SK-N-SH (cell line): Measurements from ENCODE around the gene STK16. TPM values are rescaled to one million over a fixed set of nuclear protein-coding genes. Genes with fewer than 3 reads are reported as not detected.

Source experiments
- CTCF ChIA-PET: fragments of 300-600, 350-600 bp; formaldehyde crosslinking; extraction: SDS; loops from one replicate; lab custom pipeline; 2021; lab: Yijun Ruan, JAX
- POLR2A ChIA-PET: fragments of 350-600 bp; sonication (Branson Sonifier 250); formaldehyde crosslinking; extraction: SDS; loops from one replicate; lab custom pipeline; 2020; ENCODE audit warnings: antibody characterized with exemption, inconsistent platforms; lab: Yijun Ruan, JAX
- DNase-seq: peaks from one replicate; pipeline ENCODE4 v3.0.0; 2012
- H2AFZ ChIP-seq: fragments of 200-600 bp; sonication (generic); 2 replicates; pipeline ENCODE4 v1.8.1; 2016; ENCODE audit warnings: antibody characterized with exemption, mild to moderate bottlenecking, low read depth
- H3F3A ChIP-seq: fragments of 200-600 bp; sonication (generic); replicated peaks from 2 replicates; pipeline ENCODE3; 2016; ENCODE audit warnings: antibody characterized with exemption, mild to moderate bottlenecking; ENCODE audit not compliant: insufficient read depth
- H3K27ac ChIP-seq, 2 experiments: fragments of 200-500 bp in 1 of 2; fragments of 200-600 bp in 1 of 2; sonication (Bioruptor generic) in 1 of 2; sonication (generic), shearing (Covaris generic) in 1 of 2; 2 replicates each; pipeline versions ENCODE4 v1.5.1 to v1.6.1; 2014 to 2016; ENCODE audit warnings: low read depth in 2 of 2, inconsistent platforms in 1 of 2, low read length in 1 of 2, mild to moderate bottlenecking in 1 of 2, mixed read lengths in 1 of 2
- H3K27me3 ChIP-seq: fragments of 200-600 bp; sonication (generic), shearing (Covaris generic); 2 replicates; pipeline ENCODE4 v1.6.1; 2016; ENCODE audit warnings: mixed run types; ENCODE audit not compliant: insufficient read depth
- H3K36me3 ChIP-seq, 2 experiments: fragments of 200-500 bp in 1 of 2; fragments of 200-600 bp in 1 of 2; sonication (Bioruptor generic) in 1 of 2; sonication (generic) in 1 of 2; replicated peaks in 1 of 2; 2 replicates each; pipeline versions ENCODE3 to v1.5.1; 2014 to 2016; ENCODE audit warnings: low read length in 1 of 2, mild to moderate bottlenecking in 1 of 2; ENCODE audit not compliant: insufficient read depth in 2 of 2, control insufficient read depth in 1 of 2
- H3K4me1 ChIP-seq, 2 experiments: fragments of 200-500 bp in 1 of 2; fragments of 200-600 bp in 1 of 2; sonication (Bioruptor generic) in 1 of 2; sonication (generic), shearing (Covaris generic) in 1 of 2; 2 replicates each; pipeline versions ENCODE4 v1.5.1 to v1.6.1; 2014 to 2016; ENCODE audit warnings: low read depth in 1 of 2, low read length in 1 of 2, mixed run types in 1 of 2; ENCODE audit not compliant: insufficient read depth in 2 of 2, control insufficient read depth in 1 of 2
- H3K4me2 ChIP-seq: fragments of 200-600 bp; sonication (generic), shearing (Covaris generic); 2 replicates; pipeline ENCODE4 v1.6.1; 2017; ENCODE audit warnings: mixed run types
- H3K4me3 ChIP-seq, 2 experiments: fragments of 200-500 bp in 1 of 2; fragments of 200-600 bp in 1 of 2; sonication (Bioruptor generic) in 1 of 2; sonication (generic), shearing (Covaris generic) in 1 of 2; 2 replicates each; pipeline versions ENCODE4 v1.5.1 to v1.8.1; 2014 to 2016; ENCODE audit warnings: low read depth in 2 of 2, inconsistent platforms in 1 of 2, low read length in 1 of 2, mild to moderate bottlenecking in 1 of 2, mixed read lengths in 1 of 2, moderate library complexity in 1 of 2
- H3K79me2 ChIP-seq: fragments of 200-600 bp; sonication (generic); 2 replicates; pipeline ENCODE4 v1.8.1; 2017; ENCODE audit warnings: mild to moderate bottlenecking; ENCODE audit not compliant: insufficient read depth
- H3K9ac ChIP-seq: fragments of 200-600 bp; sonication (generic); 2 replicates; pipeline ENCODE4 v1.6.1; 2017; ENCODE audit warnings: mixed run types
- H3K9me2 ChIP-seq: fragments of 200-600 bp; sonication (generic); 2 replicates; pipeline ENCODE4 v1.6.1; 2017; ENCODE audit warnings: mixed run types
- H3K9me3 ChIP-seq: fragments of 200-600 bp; sonication (generic); 2 replicates; pipeline ENCODE4 v1.6.1; 2017; ENCODE audit warnings: mixed run types, mild to moderate bottlenecking, moderate library complexity
- H4K20me1 ChIP-seq: fragments of 200-600 bp; sonication (generic); 2 replicates; pipeline ENCODE4 v1.6.1; 2017; ENCODE audit warnings: mild to moderate bottlenecking, mixed run types; ENCODE audit not compliant: insufficient read depth
- ELF1 ChIP-seq: IDR thresholded peaks from 2 replicates; pipeline ENCODE4 v1.4.0; 2012
- EZH2phosphoT487 ChIP-seq: fragments of 200-600 bp; sonication (generic); IDR thresholded peaks from 2 replicates; pipeline ENCODE4 v1.6.1; 2017; ENCODE audit warnings: low read depth, mixed run types, mild to moderate bottlenecking, antibody characterized with exemption, moderate library complexity, borderline replicate concordance
- MAX ChIP-seq: IDR thresholded peaks from 2 replicates; pipeline ENCODE4 v1.4.0; 2012; ENCODE audit warnings: low read depth
- MEF2A ChIP-seq: IDR thresholded peaks from 2 replicates; pipeline ENCODE4 v1.4.0; 2012; ENCODE audit warnings: low read depth, borderline replicate concordance
- MXI1 ChIP-seq: IDR thresholded peaks from 2 replicates; pipeline ENCODE4 v1.6.1; 2012; ENCODE audit warnings: mild to moderate bottlenecking, low read depth, low read length, improper control_type of control experiment
- NRF1 ChIP-seq: IDR thresholded peaks from 2 replicates; pipeline ENCODE4 v1.6.1; 2012; ENCODE audit warnings: low read depth, mild to moderate bottlenecking, low read length
- POLR2AphosphoS5 ChIP-seq: IDR thresholded peaks from 2 replicates; pipeline ENCODE4 v1.6.1; 2012; ENCODE audit warnings: low read depth, low read length
- RCOR1 ChIP-seq: fragments of 150-350 bp; IDR thresholded peaks from 2 replicates; pipeline ENCODE4 v1.6.1; 2017; ENCODE audit warnings: antibody characterized with exemption, low read length
- RXRA ChIP-seq: IDR thresholded peaks from 2 replicates; pipeline ENCODE4 v1.4.0; 2012; ENCODE audit warnings: low read depth, mild to moderate bottlenecking, borderline replicate concordance
- SMC3 ChIP-seq: IDR thresholded peaks from 2 replicates; pipeline ENCODE4 v1.6.1; 2012; ENCODE audit warnings: low read depth, low read length, improper control_type of control experiment
- TCF12 ChIP-seq: IDR thresholded peaks from 2 replicates; pipeline ENCODE4 v1.4.0; 2012
- USF1 ChIP-seq: IDR thresholded peaks from 2 replicates; pipeline ENCODE4 v1.4.0; 2012; ENCODE audit warnings: low read depth, borderline replicate concordance
- ZBTB33 ChIP-seq: IDR thresholded peaks from 2 replicates; pipeline ENCODE4 v1.4.0; 2012; ENCODE audit warnings: low read depth, borderline replicate concordance
- WGBS: methylation state at CpG from one replicate; pipeline ENCODE4 v1.1.6; 2017; ENCODE audit warnings: low lambda C conversion rate; 5-methylcytosine and 5-hydroxymethylcytosine counted together
- polyA plus RNA-seq, 3 experiments: library from polyadenylated mRNA; depleted of rRNA; stranded (reverse); fragments of >200 nt; gene quantifications; 2 replicates each; pipeline ENCODE4 v1.2.3, GENCODE V29; 2012

The STK16 gene
- polyA plus RNA-seq, 1 of the 3 experiments (the other 2 are of a cell fraction): 57.6 TPM

GRCh38 chr2:219246559-219246958 lies 1.3 kb downstream of the STK16 start:
- H3K36me3 ChIP-seq: peaks cover 6 to 16% of the 10 kb centered on the region in 2 experiments
- no peaks in the 10 kb centered on the region for H3K27me3 ChIP-seq
- TF ChIP-seq USF1: no peak
- no peak for TF ChIP-seq SMC3
- no peak for TF ChIP-seq RXRA
- no peak for TF ChIP-seq MEF2A
- no peaks in the 10 kb centered on the region for H4K20me1 ChIP-seq
- peak overlapping the region; percentile 84 to 97; a peak in 2 of 4 replicates for H3K4me3 ChIP-seq
- peaks cover 19 to 26% of the 10 kb centered on the region in 2 experiments for H3K4me1 ChIP-seq
- H3K9me3 ChIP-seq: no peaks in the 10 kb centered on the region
- peak overlapping the region; percentile 91 for H3K4me2 ChIP-seq
- ChIA-PET POLR2A (interaction anchor here (1.3 to 2.9 kb wide), 3 partner anchors 15 to 28 kb away, joined by 4 to 23 read pairs (median 11); partner anchors contain the start of genes ABCB6, ANKZF1 and ATG9A), CTCF (interaction anchor here (1.2 to 3.3 kb wide), 8 partner anchors 30 to 111 kb away, joined by 3 to 20 read pairs (median 5); no protein-coding TSS in a partner anchor)
- no peak for DNase-seq
- H3K9me2 ChIP-seq: no peaks in the 10 kb centered on the region
- H3K27ac ChIP-seq: no peak overlapping the region; a peak in 1 of 4 replicates
- H3K9ac ChIP-seq: 0 out of 2 replicates have a peak overlapping the region, but pooled peaks have one; percentile 94
- no peak overlapping the region for H2AFZ ChIP-seq
- 97% methylated on average over 10 of the region's 10 CpGs for WGBS
- peaks cover 20% of the 10 kb centered on the region for H3K79me2 ChIP-seq
- H3F3A ChIP-seq: peaks cover 19% of the 10 kb centered on the region

- TF ChIP-seq RCOR1: no peak
- TF ChIP-seq MAX: no peak
- no peak for TF ChIP-seq POLR2AphosphoS5
- no peak for TF ChIP-seq TCF12
- TF ChIP-seq MXI1: no peak
- TF ChIP-seq NRF1: no peak
- TF ChIP-seq ELF1: no peak
- no peak for TF ChIP-seq EZH2phosphoT487
- no peak for TF ChIP-seq ZBTB33
- WGBS: 92% methylated on average over 13 of the region's 17 CpGs
- H3K4me3 ChIP-seq: no peak overlapping the region
- no peaks in the 10 kb centered on the region for H4K20me1 ChIP-seq
- H3K9me3 ChIP-seq: no peaks in the 10 kb centered on the region
- no peaks in the 10 kb centered on the region for H3K9me2 ChIP-seq
- peaks cover 19 to 28% of the 10 kb centered on the region in 2 experiments for H3K4me1 ChIP-seq
- 0 out of 2 replicates have a peak, but pooled peaks cover 3% of the 10 kb centered on the region for H3K27me3 ChIP-seq
- ChIA-PET CTCF (interaction anchor here (1.1 to 3.5 kb wide), 7 partner anchors 17 to 77 kb away, joined by 3 to 19 read pairs (median 5); no protein-coding TSS in a partner anchor), POLR2A (interaction anchor here (1.3 kb wide), 1 partner anchor 579 kb away, joined by 3 read pairs; no protein-coding TSS in a partner anchor)
- peaks cover 19% of the 10 kb centered on the region for H3F3A ChIP-seq
- H3K4me2 ChIP-seq: no peak overlapping the region; the same call in 1 of the 2 replicates
- no peak overlapping the region for H2AFZ ChIP-seq
- no peak overlapping the region for H3K27ac ChIP-seq
- peaks cover 20% of the 10 kb centered on the region for H3K79me2 ChIP-seq
- H3K36me3 ChIP-seq: peaks cover 6 to 16% of the 10 kb centered on the region in 2 experiments
- DNase-seq: no peak
- no peak overlapping the region for H3K9ac ChIP-seq
These were observed 2.7 kb downstream of the STK16 start for GRCh38 chr2:219247678-219248642.
